ENCODE results near the gene ZDHHC11B.
"Not testable (repeated sequence)": the region's sequence is repeated elsewhere in the genome, so short reads cannot be mapped to it uniquely, and the experiment has no call there.

DNA sequence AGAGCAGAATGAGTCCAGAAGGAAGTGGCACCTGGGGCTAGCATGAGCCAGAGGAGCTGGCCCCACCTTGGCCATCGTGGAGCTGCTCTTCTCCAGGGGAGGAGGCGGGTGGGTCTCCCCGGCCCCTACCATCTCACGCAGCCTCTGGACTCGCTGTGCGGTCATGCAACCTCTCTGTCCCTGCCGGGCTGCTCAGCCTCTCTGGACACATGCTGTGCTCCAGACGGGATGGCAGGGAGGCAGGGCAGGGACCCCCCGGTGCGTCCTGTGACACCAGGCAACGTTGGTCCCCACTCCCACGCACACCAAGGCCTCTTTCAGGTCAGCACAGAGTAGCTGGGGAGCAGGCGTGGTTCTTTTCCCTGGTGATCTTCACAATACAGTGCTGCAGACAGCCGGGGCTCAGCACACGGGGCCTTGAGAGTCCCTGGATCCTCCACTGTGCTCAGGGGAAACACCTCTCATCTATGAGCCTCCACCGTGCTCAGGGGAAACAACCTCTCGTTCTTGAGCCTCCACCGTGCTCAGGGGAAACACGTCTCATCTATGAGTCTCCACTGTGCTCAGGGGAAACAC, 30.9 kb downstream of the ZDHHC11B start:
- TF ChIP-seq, protein P1, sequence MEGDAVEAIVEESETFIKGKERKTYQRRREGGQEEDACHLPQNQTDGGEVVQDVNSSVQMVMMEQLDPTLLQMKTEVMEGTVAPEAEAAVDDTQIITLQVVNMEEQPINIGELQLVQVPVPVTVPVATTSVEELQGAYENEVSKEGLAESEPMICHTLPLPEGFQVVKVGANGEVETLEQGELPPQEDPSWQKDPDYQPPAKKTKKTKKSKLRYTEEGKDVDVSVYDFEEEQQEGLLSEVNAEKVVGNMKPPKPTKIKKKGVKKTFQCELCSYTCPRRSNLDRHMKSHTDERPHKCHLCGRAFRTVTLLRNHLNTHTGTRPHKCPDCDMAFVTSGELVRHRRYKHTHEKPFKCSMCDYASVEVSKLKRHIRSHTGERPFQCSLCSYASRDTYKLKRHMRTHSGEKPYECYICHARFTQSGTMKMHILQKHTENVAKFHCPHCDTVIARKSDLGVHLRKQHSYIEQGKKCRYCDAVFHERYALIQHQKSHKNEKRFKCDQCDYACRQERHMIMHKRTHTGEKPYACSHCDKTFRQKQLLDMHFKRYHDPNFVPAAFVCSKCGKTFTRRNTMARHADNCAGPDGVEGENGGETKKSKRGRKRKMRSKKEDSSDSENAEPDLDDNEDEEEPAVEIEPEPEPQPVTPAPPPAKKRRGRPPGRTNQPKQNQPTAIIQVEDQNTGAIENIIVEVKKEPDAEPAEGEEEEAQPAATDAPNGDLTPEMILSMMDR (IDR thresholded peaks at IDR 0.05; ENCODE audit: low read depth, low read length), result not testable (repeated sequence)
- not testable (repeated sequence) for TF ChIP-seq POLR2A (IDR thresholded peaks at IDR 0.05; ENCODE audit: extremely low read depth, insufficient read length)

Measured in NB4 (cell line).